NCI-H460 (cell line): Measurements from ENCODE around the gene TWNK. TPM values are rescaled to one million over a fixed set of nuclear protein-coding genes. Genes with fewer than 3 reads are reported as not detected.
"Not testable (repeated sequence)": the region's sequence is repeated elsewhere in the genome, so short reads cannot be mapped to it uniquely, and the experiment has no call there.

Experiments used
- DNase-seq: peaks from one replicate; pipeline ENCODE4 v3.0.0-alpha.2; 2016; ENCODE audit warnings: low read depth; ENCODE audit errors: extremely low read depth
- total RNA-seq: library from RNA; depleted of rRNA; stranded (reverse); fragments of >200 nt; shearing (Covaris generic); gene quantifications from 2 replicates; pipeline ENCODE4 v1.2.3, GENCODE V29; 2014

The TWNK gene
- total RNA-seq, 1 experiment from 2014 or later = 19.9 TPM

GRCh38 chr10:100972115-100972903 lies 15.0 kb upstream of the TWNK start:
- DNase-seq = no peak

- no peak for DNase-seq
Measured at GRCh38 chr10:100972904-100973535, 14.3 kb upstream of the TWNK start.

DNA sequence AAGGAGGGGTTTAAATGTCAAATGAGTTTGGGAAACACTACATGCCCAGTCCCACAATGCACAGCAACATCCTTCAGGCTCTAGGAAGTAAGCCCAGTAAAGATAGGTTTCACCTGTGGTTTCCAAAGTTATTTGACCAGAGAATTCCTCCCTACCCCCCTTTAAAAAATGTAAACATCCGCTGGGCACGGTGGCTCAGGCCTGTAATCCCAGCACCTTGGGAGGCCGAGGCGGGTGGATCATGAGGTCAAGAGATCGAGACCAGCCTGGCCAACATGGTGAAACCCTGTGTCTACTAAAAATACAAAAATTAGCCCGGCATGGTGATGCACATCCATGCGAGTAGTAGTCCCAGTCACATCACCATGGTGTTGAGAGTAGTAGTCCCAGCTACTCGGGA lies 11.9 kb upstream of the TWNK start:
- DNase-seq = not testable (repeated sequence)

- DNase-seq = no peak
Measured at GRCh38 chr10:100976906-100977305, 10.4 kb upstream of the TWNK start.

- DNase-seq = no peak
Measured at GRCh38 chr10:100977436-100977835, 9.9 kb upstream of the TWNK start.

DNA sequence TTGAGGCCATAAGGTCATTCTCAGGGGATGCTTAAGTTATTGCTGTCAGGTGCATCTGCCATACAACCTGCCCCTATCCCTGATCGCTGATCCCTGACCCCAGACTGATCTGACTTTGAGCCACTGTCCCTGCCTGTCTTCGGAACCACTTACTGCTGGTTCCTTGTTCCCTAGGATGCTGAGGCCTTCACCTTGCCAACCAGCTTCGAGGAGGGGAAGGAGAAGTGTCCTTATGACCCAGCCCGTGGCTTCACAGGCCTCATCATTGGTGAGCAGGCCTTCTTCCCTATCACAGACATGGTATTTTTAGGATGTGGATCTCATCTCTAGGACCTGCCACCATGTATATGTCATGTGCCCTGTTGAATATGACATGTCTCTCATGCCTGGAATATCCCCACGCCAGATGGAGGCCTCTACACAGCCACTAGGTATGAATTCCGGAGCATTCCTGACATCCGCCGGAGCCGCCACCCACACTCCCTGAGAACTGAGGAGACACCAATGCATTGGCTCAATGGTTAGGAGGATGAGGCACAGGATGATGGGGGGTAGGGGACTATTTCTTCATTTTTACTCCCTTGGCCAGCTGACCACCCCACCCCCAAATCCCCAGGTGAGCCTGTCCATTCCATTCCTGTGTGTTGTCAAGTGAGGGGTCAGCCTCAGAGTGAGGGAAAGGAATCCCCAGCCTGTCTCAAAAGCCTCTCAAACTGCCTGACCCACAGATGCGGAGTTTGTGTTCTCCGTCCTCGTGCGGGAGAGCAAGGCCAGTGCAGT lies 9.0 kb upstream of the TWNK start:
- DNase-seq = no peak

DNA sequence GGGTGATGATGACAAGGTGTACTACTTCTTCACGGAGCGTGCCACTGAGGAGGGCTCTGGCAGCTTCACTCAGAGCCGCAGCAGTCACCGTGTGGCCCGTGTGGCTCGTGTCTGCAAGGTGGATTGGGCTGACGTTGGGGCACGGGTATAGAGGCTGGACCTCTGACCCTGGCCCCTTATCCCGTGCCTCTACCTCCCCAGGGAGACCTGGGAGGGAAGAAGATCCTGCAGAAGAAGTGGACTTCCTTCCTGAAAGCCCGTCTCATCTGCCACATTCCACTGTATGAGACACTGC lies 8.5 kb upstream of the TWNK start:
- DNase-seq = no peak

DNA sequence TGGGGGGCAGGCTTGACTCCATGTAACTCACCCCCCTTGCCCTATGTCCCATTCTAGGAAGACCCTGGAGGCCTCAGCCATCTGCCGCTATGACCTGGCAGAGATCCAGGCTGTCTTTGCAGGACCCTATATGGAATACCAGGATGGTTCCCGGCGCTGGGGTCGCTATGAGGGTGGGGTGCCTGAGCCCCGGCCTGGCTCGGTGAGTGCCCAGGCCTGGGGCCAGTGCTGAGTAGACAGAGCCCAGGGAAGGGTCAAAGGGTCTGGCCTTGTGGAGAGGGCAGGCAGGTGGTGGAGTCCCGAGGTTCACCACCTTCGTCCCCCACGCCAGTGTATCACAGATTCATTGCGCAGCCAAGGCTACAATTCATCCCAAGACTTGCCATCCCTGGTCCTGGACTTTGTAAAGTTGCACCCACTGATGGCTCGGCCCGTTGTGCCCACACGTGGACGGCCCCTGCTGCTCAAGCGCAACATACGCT lies 7.5 kb upstream of the TWNK start:
- no peak for DNase-seq

- DNase-seq = no peak
Measured at GRCh38 chr10:100980311-100980710, 7.0 kb upstream of the TWNK start.

DNA sequence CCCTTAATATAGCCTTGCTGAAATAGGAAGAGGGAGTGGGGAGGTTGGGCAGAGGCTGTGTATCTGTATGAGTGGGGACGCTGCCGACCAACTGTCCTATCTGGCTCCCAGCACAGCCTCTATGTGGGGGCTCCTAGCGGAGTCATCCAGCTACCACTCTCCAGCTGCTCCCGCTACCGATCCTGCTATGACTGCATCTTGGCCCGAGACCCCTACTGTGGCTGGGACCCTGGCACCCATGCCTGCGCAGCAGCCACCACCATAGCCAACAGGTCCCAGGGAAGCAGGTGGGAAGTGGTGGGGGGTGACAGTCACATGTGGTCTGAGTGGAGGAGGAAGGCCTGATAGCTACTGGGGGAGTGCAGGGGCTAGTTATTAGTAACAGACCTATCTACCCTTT lies 6.6 kb upstream of the TWNK start:
- no peak for DNase-seq

- no peak for DNase-seq
Measured at GRCh38 chr10:100981178-100981772, 6.1 kb upstream of the TWNK start.

GRCh38 chr10:100982916-100983830 lies 4.2 kb upstream of the TWNK start:
- DNase-seq = no peak

DNA sequence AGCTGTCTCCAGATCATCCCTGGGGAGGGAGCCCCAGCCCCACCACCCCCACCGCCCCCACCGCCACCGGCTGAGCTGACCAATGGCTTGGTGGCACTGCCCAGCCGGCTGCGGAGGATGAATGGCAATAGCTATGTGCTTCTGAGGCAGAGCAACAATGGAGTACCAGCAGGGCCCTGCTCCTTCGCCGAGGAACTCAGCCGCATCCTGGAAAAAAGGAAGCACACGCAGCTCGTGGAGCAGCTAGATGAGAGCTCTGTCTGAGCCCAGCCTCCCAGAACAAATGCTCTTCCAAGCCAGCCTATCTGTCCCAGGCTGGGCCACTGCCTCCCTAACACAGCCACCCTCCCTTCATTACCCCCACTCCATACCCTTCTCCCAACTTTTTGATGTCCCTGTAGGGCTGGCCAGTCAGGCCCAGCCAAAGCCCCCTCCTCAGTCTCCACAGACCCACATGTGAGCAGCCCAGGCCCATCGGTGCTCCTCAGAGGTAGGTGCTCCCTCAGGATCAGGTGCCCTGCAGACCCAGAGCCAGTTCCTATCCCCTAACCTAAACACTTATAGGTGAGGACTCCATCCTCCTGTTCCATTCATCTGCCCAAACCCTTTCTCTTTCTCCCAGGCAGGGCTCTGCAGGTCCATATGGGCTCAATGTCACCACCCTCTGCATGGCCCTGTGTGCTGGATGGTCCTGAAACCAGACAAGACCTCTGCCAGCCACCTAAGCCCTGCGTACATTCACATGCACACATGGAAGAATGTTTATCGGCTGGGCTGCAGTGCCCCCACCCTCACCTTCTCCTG lies 3.3 kb upstream of the TWNK start:
- DNase-seq = no peak

GRCh38 chr10:100984672-100985177 lies 2.6 kb upstream of the TWNK start:
- DNase-seq = no peak

DNA sequence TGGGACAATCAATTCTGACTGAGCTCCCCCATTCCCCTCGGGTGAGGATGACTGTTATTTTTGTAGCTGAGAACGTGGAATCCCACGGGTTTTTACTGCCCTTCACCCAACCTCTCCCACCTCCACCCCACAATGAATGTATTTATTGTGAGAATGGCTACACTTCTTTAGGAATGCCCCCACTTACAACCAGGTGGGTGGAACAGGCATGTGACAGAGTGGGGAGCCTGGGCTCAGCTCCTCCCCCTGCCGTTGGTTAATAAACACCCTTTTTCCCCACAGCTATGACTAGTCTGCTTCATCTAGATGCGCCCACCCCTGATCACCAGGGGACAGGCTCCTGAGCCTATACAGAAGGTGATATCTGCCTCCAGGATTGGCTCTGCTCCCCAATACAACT lies 2.0 kb upstream of the TWNK start:
- no peak for DNase-seq

DNA sequence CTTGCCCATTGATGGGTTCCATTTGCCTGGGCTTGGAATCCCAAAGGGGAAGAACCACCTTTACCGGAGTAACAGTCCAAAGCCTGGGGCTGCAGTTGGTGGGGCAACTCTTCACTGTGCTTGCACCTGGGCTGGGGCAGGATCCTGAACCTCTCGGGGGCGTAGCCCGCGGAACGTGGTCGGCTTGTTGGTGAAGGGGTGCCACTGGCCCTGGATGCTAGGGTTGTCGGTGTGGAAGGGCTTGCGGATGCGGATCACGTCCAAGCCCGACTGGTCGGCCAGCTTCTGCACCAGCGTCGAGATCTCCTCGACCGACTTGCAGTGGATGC lies 756 bp upstream of the TWNK start:
- DNase-seq = no peak

GRCh38 chr10:100987685-100988049 lies 324 bp downstream of the TWNK start:
- DNase-seq = no peak

- no peak for DNase-seq
Measured at GRCh38 chr10:100988166-100988565, 823 bp downstream of the TWNK start.

- no peak for DNase-seq
Measured at GRCh38 chr10:100989088-100989487, 1.7 kb downstream of the TWNK start.
